ENCODE results near the gene TRIM66.

The TRIM66 gene

DNA sequence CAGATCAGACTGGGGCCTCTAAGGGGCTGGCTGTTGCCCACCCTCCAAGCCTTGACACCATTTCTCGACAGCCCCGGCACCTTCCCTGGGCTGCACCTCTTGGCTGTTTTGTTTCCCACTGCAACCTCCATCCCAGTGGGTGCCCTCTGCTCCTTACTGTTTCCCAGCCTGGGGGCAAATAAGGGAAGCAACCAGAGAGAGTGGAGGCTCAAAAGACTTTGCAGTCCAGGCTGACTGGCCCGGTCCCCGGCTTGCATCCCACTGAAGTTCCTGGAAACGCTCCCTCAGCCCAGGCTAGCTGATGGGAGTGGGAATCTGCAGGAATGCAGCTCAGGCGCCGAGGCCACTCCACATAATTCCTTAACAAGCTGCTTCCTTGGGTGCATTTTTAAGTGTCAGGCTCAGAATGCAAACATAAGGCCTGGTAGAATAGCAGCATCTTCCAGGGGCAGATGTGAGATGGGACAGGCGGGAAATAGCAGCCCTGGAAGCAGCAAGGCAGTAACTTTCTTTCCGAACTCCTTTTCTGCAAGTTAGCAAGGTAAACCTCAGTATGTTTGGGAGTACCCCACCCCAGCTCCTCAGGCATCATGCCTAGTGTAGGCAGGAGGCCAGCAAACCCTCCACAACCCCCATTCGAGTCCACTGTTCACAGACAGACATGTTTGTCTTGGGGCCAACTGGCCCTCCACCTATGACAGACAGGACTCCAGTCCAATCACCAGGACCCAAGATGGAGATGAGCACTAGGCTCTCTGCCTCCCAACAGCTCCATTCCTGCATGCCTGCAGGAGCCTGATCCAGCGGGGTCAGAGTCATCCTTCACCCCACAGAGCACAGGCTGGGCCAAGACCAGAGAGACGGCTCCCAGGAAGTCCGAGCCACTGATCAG, 39.4 kb upstream of the TRIM66 start:
- Histone ChIP-seq H3K9me3 (no peaks in the 10 kb centered on the region), H3K4me1 (no peaks in the 10 kb centered on the region), H3K36me3 (no peaks in the 10 kb centered on the region), H3K4me3 (ENCODE audit: low read depth, low read length) (no peak overlapping the region), H3K27me3 (no peaks in the 10 kb centered on the region)
- no peak for DNase-seq
- TF ChIP-seq, protein P1, sequence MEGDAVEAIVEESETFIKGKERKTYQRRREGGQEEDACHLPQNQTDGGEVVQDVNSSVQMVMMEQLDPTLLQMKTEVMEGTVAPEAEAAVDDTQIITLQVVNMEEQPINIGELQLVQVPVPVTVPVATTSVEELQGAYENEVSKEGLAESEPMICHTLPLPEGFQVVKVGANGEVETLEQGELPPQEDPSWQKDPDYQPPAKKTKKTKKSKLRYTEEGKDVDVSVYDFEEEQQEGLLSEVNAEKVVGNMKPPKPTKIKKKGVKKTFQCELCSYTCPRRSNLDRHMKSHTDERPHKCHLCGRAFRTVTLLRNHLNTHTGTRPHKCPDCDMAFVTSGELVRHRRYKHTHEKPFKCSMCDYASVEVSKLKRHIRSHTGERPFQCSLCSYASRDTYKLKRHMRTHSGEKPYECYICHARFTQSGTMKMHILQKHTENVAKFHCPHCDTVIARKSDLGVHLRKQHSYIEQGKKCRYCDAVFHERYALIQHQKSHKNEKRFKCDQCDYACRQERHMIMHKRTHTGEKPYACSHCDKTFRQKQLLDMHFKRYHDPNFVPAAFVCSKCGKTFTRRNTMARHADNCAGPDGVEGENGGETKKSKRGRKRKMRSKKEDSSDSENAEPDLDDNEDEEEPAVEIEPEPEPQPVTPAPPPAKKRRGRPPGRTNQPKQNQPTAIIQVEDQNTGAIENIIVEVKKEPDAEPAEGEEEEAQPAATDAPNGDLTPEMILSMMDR (IDR thresholded peaks at IDR 0.05; ENCODE audit: low read depth, low read length), result no peak

DNA sequence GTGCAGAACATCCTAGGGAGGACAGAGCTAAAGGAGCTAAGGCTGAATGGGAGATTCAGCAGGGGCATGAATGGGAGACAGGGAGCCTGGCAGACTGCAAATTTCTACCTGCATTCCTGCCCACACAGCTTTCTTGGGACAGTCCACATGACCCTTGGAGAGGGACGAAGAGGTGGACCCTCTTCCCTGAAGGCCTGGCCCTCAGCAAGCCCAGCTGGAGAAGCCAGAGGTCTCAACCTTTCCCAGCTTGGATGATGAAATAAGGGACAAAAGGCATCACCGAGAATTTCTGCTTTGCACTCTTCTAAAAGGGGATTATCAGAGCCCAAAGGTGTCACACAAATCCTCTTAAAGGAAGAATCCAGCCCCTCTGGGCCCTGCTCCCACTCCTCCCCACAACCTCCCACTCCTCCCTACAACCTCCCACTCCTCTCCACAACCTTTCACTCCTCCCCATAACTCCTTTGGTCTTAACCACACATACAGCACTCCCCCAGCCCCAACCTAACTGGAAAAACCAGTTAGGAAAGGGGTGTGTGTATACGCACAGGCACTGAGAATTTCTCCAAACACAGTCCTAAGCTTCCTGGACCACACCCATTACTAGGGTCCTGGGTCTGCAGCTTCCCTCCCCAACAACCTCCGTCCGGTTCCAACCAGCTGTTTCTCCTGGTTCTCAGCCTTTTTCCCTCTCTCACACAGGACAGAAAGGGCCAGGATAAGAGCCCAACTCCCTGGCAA, 38.6 kb upstream of the TRIM66 start:
- no peaks in the 10 kb centered on the region for H3K4me1 ChIP-seq
- H3K9me3 ChIP-seq, result no peaks in the 10 kb centered on the region
- H3K4me3 ChIP-seq (ENCODE audit: low read depth, low read length), result no peak overlapping the region
- no peaks in the 10 kb centered on the region for H3K36me3 ChIP-seq
- no peak for DNase-seq
- H3K27me3 ChIP-seq, result no peaks in the 10 kb centered on the region
- TF ChIP-seq, protein P1 (IDR thresholded peaks at IDR 0.05; ENCODE audit: low read depth, low read length), result no peak

DNA sequence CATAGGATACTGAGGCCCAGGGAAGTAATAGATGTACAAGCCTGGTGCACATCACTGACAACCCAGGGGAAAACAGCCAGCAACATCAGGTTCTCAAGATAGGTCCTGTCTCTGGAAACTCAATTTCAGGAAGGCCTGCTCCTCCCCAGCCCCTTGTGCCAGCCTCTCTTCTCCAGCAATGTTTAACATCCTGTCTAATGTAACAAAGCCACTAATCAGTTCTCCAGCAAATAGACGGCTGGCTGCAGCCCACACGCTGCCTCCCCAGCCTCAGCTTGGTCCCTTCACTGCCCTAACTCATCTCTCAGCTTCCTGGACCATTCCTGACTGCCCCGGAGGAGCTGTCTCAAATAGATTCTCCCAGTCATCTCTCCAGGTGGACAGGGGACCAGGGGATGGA, 37.9 kb upstream of the TRIM66 start:
- Histone ChIP-seq H3K36me3 (no peaks in the 10 kb centered on the region), H3K4me3 (ENCODE audit: low read depth, low read length) (no peak overlapping the region), H3K27me3 (no peaks in the 10 kb centered on the region), H3K9me3 (no peaks in the 10 kb centered on the region), H3K4me1 (no peaks in the 10 kb centered on the region)
- DNase-seq, result no peak
- TF ChIP-seq, protein P1 (IDR thresholded peaks at IDR 0.05; ENCODE audit: low read depth, low read length), result no peak

DNA sequence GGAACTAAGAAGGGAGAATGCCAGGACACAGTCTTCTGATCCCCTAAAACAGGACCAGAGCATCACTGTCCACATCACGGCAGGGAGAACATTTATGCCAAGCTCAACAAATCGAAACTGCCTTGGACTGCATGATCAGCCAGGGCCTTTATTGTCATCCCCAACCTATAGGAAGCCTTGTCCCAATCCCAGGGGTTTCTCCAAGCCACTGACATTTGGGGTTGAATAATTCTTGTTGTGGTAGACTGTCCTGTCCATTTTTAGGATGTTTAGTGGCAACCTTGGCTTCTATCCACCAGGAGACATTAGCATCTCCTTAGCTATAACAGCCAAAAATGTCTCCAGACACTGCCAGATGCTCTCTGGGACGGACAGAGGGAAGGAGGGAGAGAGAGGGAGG, 37.3 kb upstream of the TRIM66 start:
- no peaks in the 10 kb centered on the region for H3K4me1 ChIP-seq
- no peaks in the 10 kb centered on the region for H3K36me3 ChIP-seq
- no peak overlapping the region for H3K4me3 ChIP-seq (ENCODE audit: low read depth, low read length)
- no peaks in the 10 kb centered on the region for H3K27me3 ChIP-seq
- no peak for DNase-seq
- H3K9me3 ChIP-seq, result no peaks in the 10 kb centered on the region
- TF ChIP-seq, protein P1 (IDR thresholded peaks at IDR 0.05; ENCODE audit: low read depth, low read length), result no peak

DNA sequence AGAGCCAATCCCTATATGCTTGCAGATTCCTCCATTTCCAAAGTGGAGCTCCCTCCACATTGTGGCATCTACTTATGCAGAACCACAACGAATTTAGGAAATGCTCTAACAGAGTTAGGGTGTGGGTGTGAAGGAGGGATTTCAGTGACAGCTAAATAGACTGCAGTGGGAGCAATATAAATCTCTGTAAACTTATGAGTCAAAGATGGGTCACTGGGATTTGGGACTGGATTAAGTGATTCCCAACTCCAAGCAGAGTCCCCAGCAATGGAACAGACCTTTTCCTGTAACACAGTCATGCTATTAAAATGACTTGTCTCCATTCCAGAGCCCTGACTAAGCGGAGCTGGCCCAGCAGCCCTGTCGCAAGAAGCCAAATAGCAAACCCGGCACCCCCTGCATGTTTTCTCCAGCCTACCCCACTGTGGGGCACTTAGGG, 36.8 kb upstream of the TRIM66 start:
- Histone ChIP-seq H3K4me1 (no peaks in the 10 kb centered on the region), H3K36me3 (no peaks in the 10 kb centered on the region), H3K27me3 (no peaks in the 10 kb centered on the region), H3K4me3 (ENCODE audit: low read depth, low read length) (no peak overlapping the region), H3K9me3 (no peaks in the 10 kb centered on the region)
- no peak for DNase-seq
- TF ChIP-seq, protein P1 (IDR thresholded peaks at IDR 0.05; ENCODE audit: low read depth, low read length), result no peak

Measured in BE2C (cell line).